ENCODE results near the gene ROR2. TPM values are rescaled to one million over a fixed set of nuclear protein-coding genes. Genes with fewer than 3 reads are reported as not detected.

Gene ROR2
- total RNA-seq, 3 donors from 2014 or later (not counting 1 experiment from before 2014, with no cell fraction given) = 1.7 TPM; not detected in 2

- Histone ChIP-seq H3K9me3 (ENCODE audit: control insufficient read depth, insufficient read depth, low read length) (no peaks in the 10 kb centered on the region), H3K36me3 (ENCODE audit: control insufficient read depth, insufficient read depth, low read length) (no peaks in the 10 kb centered on the region), H3K27ac (ENCODE audit: low read length) (no peak overlapping the region), H3K4me3 (ENCODE audit: low read length) (no peak overlapping the region), H3K4me1 (ENCODE audit: control insufficient read depth, insufficient read depth, low read length) (peaks cover 9% of the 10 kb centered on the region), H3K27me3 (ENCODE audit: control insufficient read depth, insufficient read depth, low read length) (peaks cover 17% of the 10 kb centered on the region)
- Mint-ChIP-seq H3K36me3 (no peaks in the 10 kb centered on the region), H3K4me3 (no peak overlapping the region), H3K4me1 (peaks cover 0 to 3% of the 10 kb centered on the region in 2 donors), H3K27me3 (ENCODE audit: low read depth in 2 of 2) (peaks cover 38 to 46% of the 10 kb centered on the region in 2 donors), H3K27ac (no peak overlapping the region), H3K9me3 (no peaks in the 10 kb centered on the region)
- WGBS (ENCODE audit: insufficient coverage) = 76% methylated on average over 9 of the region's 10 CpGs
- DNase-seq (no peak), ATAC-seq (no peak)
- intact Hi-C loops (cut with micrococcal nuclease) = loop anchor here (5.0 kb wide), 1 partner anchor 1028 kb away; no protein-coding TSS in a partner anchor
- TF ChIP-seq CTCF (IDR thresholded peaks at IDR 0.05) = no peak
Observed at GRCh38 chr9:91945277-91946085, 4.5 kb downstream of the ROR2 start.

GRCh38 chr9:91944711-91945110, 5.3 kb downstream of the ROR2 start:
- Mint-ChIP-seq H3K9me3 (no peaks in the 10 kb centered on the region), H3K36me3 (no peaks in the 10 kb centered on the region), H3K27me3 (ENCODE audit: low read depth in 2 of 2) (peaks cover 36 to 44% of the 10 kb centered on the region in 2 donors), H3K4me1 (no peaks in the 10 kb centered on the region), H3K27ac (no peak overlapping the region), H3K4me3 (no peak overlapping the region)
- Histone ChIP-seq H3K4me3 (ENCODE audit: low read length) (no peak overlapping the region), H3K36me3 (ENCODE audit: control insufficient read depth, insufficient read depth, low read length) (no peaks in the 10 kb centered on the region), H3K27me3 (ENCODE audit: control insufficient read depth, insufficient read depth, low read length) (peaks cover 14% of the 10 kb centered on the region), H3K4me1 (ENCODE audit: control insufficient read depth, insufficient read depth, low read length) (peaks cover 6% of the 10 kb centered on the region), H3K27ac (ENCODE audit: low read length) (no peak overlapping the region), H3K9me3 (ENCODE audit: control insufficient read depth, insufficient read depth, low read length) (no peaks in the 10 kb centered on the region)
- intact Hi-C loops (cut with micrococcal nuclease) = loop anchor here (5.0 kb wide), 1 partner anchor 1027 kb away; no protein-coding TSS in a partner anchor
- ATAC-seq (no peak), DNase-seq (no peak)
- 90% methylated on average over 6 of the region's 6 CpGs for WGBS (ENCODE audit: insufficient coverage)
- TF ChIP-seq CTCF (IDR thresholded peaks at IDR 0.05) = no peak

GRCh38 chr9:91943478-91944470, 6.3 kb downstream of the ROR2 start:
- WGBS (ENCODE audit: insufficient coverage) = 88% methylated on average over 7 of the region's 8 CpGs
- DNase-seq (no peak), ATAC-seq (no peak)
- no peaks in the 10 kb centered on the region for H3K9me3 Mint-ChIP-seq
- H3K27me3 Mint-ChIP-seq (ENCODE audit: low read depth in 2 of 2) = peaks cover 36 to 44% of the 10 kb centered on the region in 2 donors
- Histone ChIP-seq H3K9me3 (ENCODE audit: control insufficient read depth, insufficient read depth, low read length) (no peaks in the 10 kb centered on the region), H3K27me3 (ENCODE audit: control insufficient read depth, insufficient read depth, low read length) (peaks cover 12% of the 10 kb centered on the region), H3K36me3 (ENCODE audit: control insufficient read depth, insufficient read depth, low read length) (no peaks in the 10 kb centered on the region), H3K27ac (ENCODE audit: low read length) (no peak overlapping the region), H3K4me3 (ENCODE audit: low read length) (no peak overlapping the region), H3K4me1 (ENCODE audit: control insufficient read depth, insufficient read depth, low read length) (no peaks in the 10 kb centered on the region)
- no peaks in the 10 kb centered on the region for H3K4me1 Mint-ChIP-seq
- no peak for TF ChIP-seq CTCF (IDR thresholded peaks at IDR 0.05)
- intact Hi-C loops (cut with micrococcal nuclease) = no loop called here
- H3K4me3 Mint-ChIP-seq = no peak overlapping the region
- no peaks in the 10 kb centered on the region for H3K36me3 Mint-ChIP-seq
- H3K27ac Mint-ChIP-seq = no peak overlapping the region

All from natural killer cell (primary cell).